Endothelial cell of umbilical vein (primary cell): Measurements from ENCODE around the gene CHRNA7. TPM values are rescaled to one million over a fixed set of nuclear protein-coding genes. Genes with fewer than 3 reads are reported as not detected.

Experiments used
- BruUV-seq: library from RNA; stranded (reverse); fragments of 400-500 nt; replicated peaks from 2 replicates; lab custom pipeline; 2021; lab: Mats Ljungman, UMichigan
- CTCF ChIA-PET: fragments of 300-600, 350-600 bp; sonication (Branson Sonifier 250); formaldehyde crosslinking; loops from one replicate; lab custom pipeline; 2021; ENCODE audit warnings: antibody characterized with exemption, inconsistent platforms; lab: Charles Lee
- POLR2A ChIA-PET: fragments of 300-600, 350-600 bp; sonication (Branson Sonifier 250); formaldehyde crosslinking; loops from one replicate; lab custom pipeline; 2021; ENCODE audit warnings: antibody characterized with exemption, inconsistent platforms; lab: Charles Lee
- DNase-seq: peaks from one replicate; pipeline ENCODE4 v3.0.0-alpha.2; 2011; ENCODE audit warnings: low read depth, low spot score
- FAIRE-seq: peaks from 2 replicates; lab custom pipeline; 2011; peaks lifted over from hg19 to GRCh38; lab: Jason Lieb, UNC
- H2AFZ ChIP-seq: 2 replicates; pipeline ENCODE4 v1.6.0; 2012; ENCODE audit warnings: low read depth, low read length, control low read depth, inconsistent platforms
- H3K27ac ChIP-seq: 2 replicates; pipeline ENCODE4 v1.5.1; 2011; ENCODE audit warnings: low read depth, mild to moderate bottlenecking, control low read depth, low read length, moderate library complexity; ENCODE audit not compliant: insufficient read depth
- H3K27me3 ChIP-seq, 2 experiments: 2 replicates each; pipeline versions ENCODE4 v1.6.0 to v1.6.1; 2011; ENCODE audit warnings: low read length in 2 of 2, mixed read lengths in 1 of 2; ENCODE audit not compliant: control insufficient read depth in 2 of 2, insufficient read depth in 2 of 2
- H3K36me3 ChIP-seq, 2 experiments: 2 replicates in 1 of 2; 3 replicates in 1 of 2; pipeline ENCODE4 v1.5.1; 2011; ENCODE audit warnings: low read length in 2 of 2, mild to moderate bottlenecking in 1 of 2, moderate library complexity in 1 of 2; ENCODE audit not compliant: control insufficient read depth in 2 of 2, insufficient read depth in 2 of 2; ENCODE audit errors: extremely low read depth in 1 of 2
- H3K4me1 ChIP-seq: 3 replicates; pipeline ENCODE4 v1.5.1; 2011; ENCODE audit warnings: mild to moderate bottlenecking, low read length; ENCODE audit not compliant: control insufficient read depth, insufficient read depth; ENCODE audit errors: extremely low read depth
- H3K4me2 ChIP-seq: 2 replicates; pipeline ENCODE4 v1.6.1; 2011; ENCODE audit warnings: low read length, control low read depth, mixed read lengths; ENCODE audit not compliant: insufficient read depth
- H3K4me3 ChIP-seq, 3 experiments: fragments of 200-600 bp in 1 of 3; sonication (generic), shearing (Covaris generic) in 1 of 3; replicated peaks in 1 of 3; 2 replicates each; pipeline ENCODE4 v1.5.1; 2011 to 2016; ENCODE audit warnings: control low read depth in 3 of 3, low read length in 3 of 3, mild to moderate bottlenecking in 2 of 3, inconsistent platforms in 1 of 3, low read depth in 1 of 3, moderate library complexity in 1 of 3; ENCODE audit not compliant: insufficient read depth in 1 of 3
- H3K79me2 ChIP-seq: 2 replicates; pipeline ENCODE4 v1.6.0; 2012; ENCODE audit warnings: low read length, inconsistent platforms; ENCODE audit not compliant: control insufficient read depth, insufficient read depth
- H3K9ac ChIP-seq: replicated peaks from 2 replicates; pipeline ENCODE3; 2011; ENCODE audit warnings: low read length, control low read depth; ENCODE audit not compliant: insufficient read depth; ENCODE audit errors: extremely low read depth
- H3K9me1 ChIP-seq: replicated peaks from 3 replicates; pipeline ENCODE4 v1.6.0; 2011; ENCODE audit warnings: mild to moderate bottlenecking, low read length; ENCODE audit not compliant: control insufficient read depth, insufficient read depth; ENCODE audit errors: extremely low read depth
- H3K9me3 ChIP-seq: replicated peaks from 2 replicates; pipeline ENCODE4 v1.5.1; 2012; ENCODE audit warnings: low read length, inconsistent platforms; ENCODE audit not compliant: control insufficient read depth, insufficient read depth
- H4K20me1 ChIP-seq: replicated peaks from 2 replicates; pipeline ENCODE3; 2011; ENCODE audit warnings: mild to moderate bottlenecking, low read length; ENCODE audit not compliant: control insufficient read depth, insufficient read depth; ENCODE audit errors: extremely low read depth
- EZH2 ChIP-seq: IDR thresholded peaks from 2 replicates; pipeline ENCODE4 v1.6.1; 2012; ENCODE audit warnings: borderline replicate concordance, low read depth, mild to moderate bottlenecking, moderate library complexity, low read length, inconsistent platforms; ENCODE audit not compliant: severe bottlenecking
- FOS ChIP-seq: IDR thresholded peaks from 2 replicates; pipeline ENCODE4 v1.6.1; 2011; ENCODE audit warnings: mild to moderate bottlenecking, low read length, moderate library complexity, borderline replicate concordance; ENCODE audit not compliant: insufficient read depth
- GATA2 ChIP-seq: IDR thresholded peaks from 2 replicates; pipeline ENCODE4 v1.7.0; 2011; ENCODE audit warnings: low read depth, mild to moderate bottlenecking, moderate library complexity, mixed read lengths, low read length; ENCODE audit not compliant: insufficient read length, insufficient read depth
- JUN ChIP-seq: IDR thresholded peaks from 2 replicates; pipeline ENCODE4 v1.6.1; 2011; ENCODE audit warnings: borderline replicate concordance, low read depth; ENCODE audit not compliant: insufficient read length, insufficient read depth
- MAX ChIP-seq: IDR thresholded peaks from 2 replicates; pipeline ENCODE4 v1.6.1; 2011; ENCODE audit not compliant: insufficient read depth, insufficient read length
- MYC ChIP-seq: IDR thresholded peaks from one replicate; pipeline ENCODE4 v1.6.1; 2011; ENCODE audit warnings: mild to moderate bottlenecking, low read depth, low read length
- POLR2A ChIP-seq: IDR thresholded peaks from 2 replicates; pipeline ENCODE4 v1.6.1; 2012; ENCODE audit warnings: low read depth, mild to moderate bottlenecking, control low read depth, low read length
- POLR2AphosphoS5 ChIP-seq: IDR thresholded peaks from 2 replicates; pipeline ENCODE4 v1.6.1; 2012; ENCODE audit warnings: low read depth, mild to moderate bottlenecking, control low read depth, low read length, moderate library complexity; ENCODE audit not compliant: insufficient read depth
- dilution Hi-C: fragments of 300-500 bp; cut with MboI; formaldehyde crosslinking; loops from one replicate; pipeline ENCODE4 v1.15.0; 2019; ENCODE audit warnings: low sequenced_read_pairs; ENCODE audit not compliant: extremely low pct_ligation_motif_present
- intact Hi-C: fragments of 100-400 bp; cut with micrococcal nuclease; formaldehyde crosslinking; loops from one replicate; pipeline ENCODE4 v1.10.0; 2022
- polyA plus RNA-seq, 4 experiments: library from polyadenylated mRNA; depleted of rRNA in 3 of 4; stranded (reverse) in 3 of 4; unstranded in 1 of 4; fragments of >200 nt; gene quantifications; 2 replicates each; pipeline versions ENCODE4 v1.2.1 to v1.2.3, GENCODE V29; 2011 to 2012; ENCODE audit warnings: missing spikeins in 1 of 4
- total RNA-seq: library from RNA; stranded (reverse); gene quantifications from 2 replicates; pipeline ENCODE4 v1.2.3, GENCODE V29; 2021
- TF ChIP-seq, protein P1 (sequence below), 2 donors: IDR thresholded peaks; 1 replicate in 1 of 2; 2 replicates in 1 of 2; pipeline ENCODE4 v1.5.1; 2011; ENCODE audit warnings: low read length in 2 of 2, mild to moderate bottlenecking in 2 of 2, moderate library complexity in 2 of 2, control low read depth in 1 of 2, inconsistent platforms in 1 of 2, low read depth in 1 of 2; ENCODE audit not compliant: insufficient read depth in 1 of 2; ENCODE audit errors: extremely low read depth in 1 of 2

CHRNA7 gene
- total and polyA plus RNA-seq, 2 donors (not counting 3 experiments of a cell fraction or from before 2014, with no cell fraction given) = 0.70 to 2.6 TPM

DNA sequence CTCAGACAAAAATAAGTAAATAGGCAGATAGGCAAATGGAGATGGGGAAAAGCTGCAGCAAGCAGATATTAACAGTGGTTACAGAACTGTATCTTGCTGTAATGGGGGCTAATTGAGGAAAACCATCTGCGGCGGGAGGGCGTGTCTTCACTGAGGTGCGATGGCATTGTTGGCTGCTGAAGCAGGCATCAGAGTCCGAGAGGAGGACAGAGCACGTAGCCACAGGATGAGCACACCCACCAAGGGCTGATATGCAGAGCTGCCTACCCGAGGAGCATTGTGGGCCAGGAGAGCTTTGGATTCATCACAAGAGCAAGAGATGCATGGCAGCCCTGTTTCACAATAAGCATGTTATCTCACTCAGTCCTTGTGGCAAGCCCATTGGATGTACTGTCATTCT, 30.4 kb downstream of the CHRNA7 start:
- ChIA-PET POLR2A (no interaction called here), CTCF (no interaction called here)
- dilution Hi-C loops = no loop called here
- Histone ChIP-seq H4K20me1 (no peaks in the 10 kb centered on the region), H3K27ac (no peak overlapping the region), H2AFZ (no peak overlapping the region), H3K36me3 (no peaks in the 10 kb centered on the region), H3K9me1 (no peaks in the 10 kb centered on the region), H3K4me3 (no peak overlapping the region), H3K4me2 (no peak overlapping the region), H3K9me3 (no peaks in the 10 kb centered on the region), H3K79me2 (no peaks in the 10 kb centered on the region), H3K4me1 (no peaks in the 10 kb centered on the region), H3K9ac (no peak overlapping the region), H3K27me3 (no peaks in the 10 kb centered on the region)
- no TSS peak for BruUV-seq
- TF ChIP-seq POLR2A = no peak
- no peak for TF ChIP-seq JUN
- no peak for TF ChIP-seq EZH2
- TF ChIP-seq, protein P1, sequence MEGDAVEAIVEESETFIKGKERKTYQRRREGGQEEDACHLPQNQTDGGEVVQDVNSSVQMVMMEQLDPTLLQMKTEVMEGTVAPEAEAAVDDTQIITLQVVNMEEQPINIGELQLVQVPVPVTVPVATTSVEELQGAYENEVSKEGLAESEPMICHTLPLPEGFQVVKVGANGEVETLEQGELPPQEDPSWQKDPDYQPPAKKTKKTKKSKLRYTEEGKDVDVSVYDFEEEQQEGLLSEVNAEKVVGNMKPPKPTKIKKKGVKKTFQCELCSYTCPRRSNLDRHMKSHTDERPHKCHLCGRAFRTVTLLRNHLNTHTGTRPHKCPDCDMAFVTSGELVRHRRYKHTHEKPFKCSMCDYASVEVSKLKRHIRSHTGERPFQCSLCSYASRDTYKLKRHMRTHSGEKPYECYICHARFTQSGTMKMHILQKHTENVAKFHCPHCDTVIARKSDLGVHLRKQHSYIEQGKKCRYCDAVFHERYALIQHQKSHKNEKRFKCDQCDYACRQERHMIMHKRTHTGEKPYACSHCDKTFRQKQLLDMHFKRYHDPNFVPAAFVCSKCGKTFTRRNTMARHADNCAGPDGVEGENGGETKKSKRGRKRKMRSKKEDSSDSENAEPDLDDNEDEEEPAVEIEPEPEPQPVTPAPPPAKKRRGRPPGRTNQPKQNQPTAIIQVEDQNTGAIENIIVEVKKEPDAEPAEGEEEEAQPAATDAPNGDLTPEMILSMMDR (IDR thresholded peaks at IDR 0.05; ENCODE audit: extremely low read depth in 1 of 2, insufficient read depth in 1 of 2, low read depth in 1 of 2, low read length in 2 of 2) = no peak
- TF ChIP-seq GATA2 = no peak
- TF ChIP-seq MAX = no peak
- no peak for TF ChIP-seq MYC
- no peak for TF ChIP-seq POLR2AphosphoS5
- TF ChIP-seq FOS = no peak
- DNase-seq (no peak), FAIRE-seq (no peak)
- intact Hi-C loops = no loop called here
